ENCODE results near the gene TMEFF2. TPM values are rescaled to one million over a fixed set of nuclear protein-coding genes. Genes with fewer than 3 reads are reported as not detected.

TMEFF2 gene
- total and polyA plus RNA-seq, 2 of the 4 experiments (the other 2 are of a cell fraction) = 1.3 to 3.0 TPM

GRCh38 chr2:192053921-192054320 lies 140.8 kb downstream of the TMEFF2 start:
- Histone ChIP-seq H2AK5ac (ENCODE audit: low read depth, low read length) (no peak overlapping the region), H4K8ac (ENCODE audit: low read depth in 2 of 2, low read length in 2 of 2) (no peak overlapping the region), H4K5ac (ENCODE audit: low read depth, low read length) (no peak overlapping the region), H3K27ac (ENCODE audit: insufficient read depth, low read length) (no peak overlapping the region), H3K9me1 (ENCODE audit: insufficient read depth, low read length) (no peaks in the 10 kb centered on the region; the same call in 1 of the 2 replicates), H3K14ac (replicated peaks; ENCODE audit: low read depth, low read length) (no peak overlapping the region), H2BK5ac (ENCODE audit: low read depth, low read length, poor library complexity, severe bottlenecking) (no peak overlapping the region), H3K36me3 (ENCODE audit: control insufficient read depth, insufficient read depth, low read length) (no peaks in the 10 kb centered on the region), H3K23ac (ENCODE audit: low read depth, low read length) (no peak overlapping the region), H2BK15ac (ENCODE audit: low read depth, low read length) (no peak overlapping the region), H3K4me3 (ENCODE audit: insufficient read depth, low read depth, low read length) (no peak overlapping the region), H3K4me2 (ENCODE audit: low read depth, low read length) (no peak overlapping the region), H3K56ac (ENCODE audit: extremely low read depth, insufficient read depth, low read length) (no peak overlapping the region), H2BK20ac (ENCODE audit: low read depth, low read length) (no peak overlapping the region), H4K20me1 (ENCODE audit: insufficient read depth, low read length) (no peaks in the 10 kb centered on the region), H2AFZ (replicated peaks; ENCODE audit: low read length, poor library complexity) (no peak overlapping the region), H2AK9ac (replicated peaks; ENCODE audit: low read depth, low read length, poor library complexity) (no peak overlapping the region), H3K4me1 (ENCODE audit: control insufficient read depth, insufficient read depth, low read length) (no peaks in the 10 kb centered on the region), H3K4ac (ENCODE audit: low read depth, low read length) (no peak overlapping the region), H3K18ac (ENCODE audit: low read depth, low read length) (no peak overlapping the region), H3K9me3 (ENCODE audit: control insufficient read depth, insufficient read depth, low read length) (no peaks in the 10 kb centered on the region), H3K27me3 (ENCODE audit: control insufficient read depth, insufficient read depth, low read length) (no peaks in the 10 kb centered on the region), H3K9ac (ENCODE audit: low read depth, low read length) (no peak overlapping the region), H2BK120ac (ENCODE audit: low read depth, low read length) (no peak overlapping the region), H3K79me1 (ENCODE audit: low read depth in 1 of 2, low read length in 2 of 2) (no peaks in the 10 kb centered on the region), H4K91ac (ENCODE audit: insufficient read depth, low read depth, low read length) (no peak overlapping the region)
- TF ChIP-seq RAD21 (IDR thresholded peaks at IDR 0.05; ENCODE audit: low read length) (no peak), BHLHE40 (IDR thresholded peaks at IDR 0.05; ENCODE audit: low read depth, low read length) (no peak), MAZ (IDR thresholded peaks at IDR 0.05; ENCODE audit: borderline replicate concordance, low read depth, low read length) (no peak), POLR2A (IDR thresholded peaks at IDR 0.05; ENCODE audit: low read depth, low read length) (no peak), RFX5 (IDR thresholded peaks at IDR 0.05; ENCODE audit: low read depth, low read length) (no peak), ELK1 (IDR thresholded peaks at IDR 0.05; ENCODE audit: borderline replicate concordance, low read depth, low read length) (no peak), CHD1 (IDR thresholded peaks at IDR 0.05; ENCODE audit: low read depth, low read length) (no peak), FOS (IDR thresholded peaks at IDR 0.05; ENCODE audit: low read depth, low read length) (no peak), RCOR1 (IDR thresholded peaks at IDR 0.05; ENCODE audit: insufficient replicate concordance, low read length) (no peak), MXI1 (IDR thresholded peaks at IDR 0.05; ENCODE audit: borderline replicate concordance, low read depth, low read length) (no peak), MAFK (IDR thresholded peaks at IDR 0.05; ENCODE audit: low read depth, low read length) (no peak), CTCF (conservative IDR thresholded peaks at IDR 0.05; ENCODE audit: low read depth, low read length) (no peak)
- 40% methylated on average over 1 of the region's 1 CpG; no CpG with 5 or more reads in 1 of the 2 experiments for WGBS, 2 experiments (ENCODE audit: extremely low coverage in 2 of 2, insufficient read length in 1 of 2)
- ATAC-seq (ENCODE audit: low read depth) (no peak), DNase-seq (no peak)
- no TSS peak for BruUV-seq (replicated peaks)
- in situ Hi-C loops (cut with MboI; ENCODE audit: low sequenced_read_pairs) = no loop called here
- intact Hi-C loops (cut with micrococcal nuclease) = no loop called here
- CTCF ChIA-PET = interaction anchor here (0.8 kb wide), 1 partner anchor 15 kb away, joined by 3 read pairs; no protein-coding TSS in a partner anchor
- POLR2A ChIA-PET (ENCODE audit: unreplicated experiment) = no interaction called here
- dilution Hi-C loops (cut with HindIII; ENCODE audit: low sequenced_read_pairs, unreplicated experiment) = no loop called here

All from IMR-90 (cell line).